GM12874 (cell line): Measurements from ENCODE around the gene PKD1.

Experiments
- CTCF ChIP-seq: IDR thresholded peaks from 2 replicates; pipeline ENCODE4 v1.5.1; 2011; ENCODE audit warnings: low read depth, mild to moderate bottlenecking, control low read depth, low read length, moderate library complexity; ENCODE audit not compliant: insufficient read depth

PKD1 gene

GRCh38 chr16:2083409-2083808 lies 52.3 kb downstream of the PKD1 start:
- no peak for TF ChIP-seq CTCF

GRCh38 chr16:2082983-2083364 lies 52.7 kb downstream of the PKD1 start:
- TF ChIP-seq CTCF = no peak

GRCh38 chr16:2082171-2082982 lies 53.3 kb downstream of the PKD1 start:
- no peak for TF ChIP-seq CTCF

GRCh38 chr16:2081201-2082084 lies 54.3 kb downstream of the PKD1 start:
- no peak for TF ChIP-seq CTCF

- TF ChIP-seq CTCF = no peak
These were observed 55.7 kb downstream of the PKD1 start for GRCh38 chr16:2079991-2080390.

- TF ChIP-seq CTCF = no peak
These were observed 56.3 kb downstream of the PKD1 start for GRCh38 chr16:2079311-2079800.

GRCh38 chr16:2078691-2079090 lies 57.0 kb downstream of the PKD1 start:
- TF ChIP-seq CTCF = no peak
